Measurements from ENCODE around the gene MRPL11. TPM values are rescaled to one million over a fixed set of nuclear protein-coding genes. Genes with fewer than 3 reads are reported as not detected.

The MRPL11 gene
- 28.5 TPM for total RNA-seq

DNA sequence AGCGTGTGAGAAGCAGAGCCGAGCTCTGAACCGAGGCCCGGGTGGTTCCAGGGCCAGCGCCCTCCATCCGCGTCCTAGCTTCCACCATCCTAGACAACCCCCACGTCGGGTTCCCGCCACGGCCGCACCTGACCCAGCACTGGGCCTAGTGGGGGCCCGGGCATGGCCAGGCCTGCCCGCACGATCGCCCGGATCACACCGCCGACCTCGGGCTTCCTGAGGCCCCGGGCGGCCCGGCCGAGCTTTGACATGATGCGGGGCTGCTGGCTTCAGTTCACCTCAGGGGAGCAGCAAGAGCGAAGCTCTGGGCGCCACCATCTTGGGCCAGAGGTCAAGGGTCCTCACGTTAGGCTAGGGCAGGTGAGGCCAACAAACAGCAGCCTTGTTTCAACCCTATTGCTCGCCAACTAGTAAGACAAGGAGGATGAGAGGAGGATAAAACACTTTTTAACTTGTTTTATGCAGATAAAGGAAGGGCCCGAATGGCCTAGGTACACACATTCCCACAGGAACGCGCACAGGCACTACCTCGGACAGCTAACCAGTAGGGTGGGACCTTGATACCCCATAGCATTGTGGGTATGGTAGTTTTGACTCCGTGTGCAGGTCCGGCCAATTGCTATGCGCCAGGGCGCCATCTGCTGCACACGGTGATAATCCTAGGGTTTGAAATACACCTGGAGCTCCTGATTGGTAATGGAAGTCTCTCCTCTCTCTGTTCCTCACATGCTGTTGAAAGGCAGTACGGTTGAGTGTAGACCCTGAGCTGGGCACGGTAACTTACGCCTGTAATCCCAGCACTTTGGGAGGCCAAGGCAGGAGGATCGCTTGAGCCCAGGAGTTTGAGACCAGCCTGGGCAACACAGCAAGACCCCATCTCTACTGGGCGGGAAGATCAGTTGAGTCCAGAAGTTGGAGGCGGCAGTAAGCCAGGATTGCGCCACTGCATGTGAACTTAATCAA lies at the start of gene MRPL11:
Gene MRPL11, minus strand, starts transcription at position 345 of the 963 bp plus-strand sequence. Its CDS starts 94 bp downstream, at position 251.
- ATAC-seq (peak; percentile 100), DNase-seq (ENCODE audit: low spot score) (peak; percentile 92)

DNA sequence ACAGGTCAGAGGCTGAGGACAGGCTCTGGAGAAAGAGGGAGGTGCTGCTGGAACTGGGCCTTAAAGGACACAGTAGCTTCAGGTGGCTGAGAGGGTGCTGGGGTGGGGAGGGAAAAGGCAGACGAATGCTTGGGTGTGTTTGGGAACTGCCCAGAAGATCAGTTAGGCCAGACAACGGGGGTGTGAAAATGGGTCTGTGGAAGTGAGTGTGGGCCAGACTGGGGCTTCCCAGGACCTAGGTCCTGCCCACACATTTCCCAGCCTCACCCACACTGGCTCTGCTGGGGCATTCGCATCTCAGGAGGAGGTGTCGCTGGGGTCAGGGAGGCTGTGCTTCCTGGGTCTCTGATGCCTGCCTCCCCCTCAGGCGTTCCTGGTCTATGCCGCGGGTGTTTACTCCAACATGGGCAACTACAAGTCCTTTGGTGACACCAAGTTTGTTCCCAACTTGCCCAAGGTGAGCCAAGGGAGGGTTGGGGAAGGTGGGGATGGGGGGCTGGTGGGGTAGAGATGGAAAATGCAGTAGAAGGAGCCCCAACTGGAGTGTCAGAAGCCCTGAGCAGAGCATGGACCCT lies 46.2 kb upstream of the MRPL11 start:
- ATAC-seq: no peak
- no peak for DNase-seq (ENCODE audit: low spot score)

DNA sequence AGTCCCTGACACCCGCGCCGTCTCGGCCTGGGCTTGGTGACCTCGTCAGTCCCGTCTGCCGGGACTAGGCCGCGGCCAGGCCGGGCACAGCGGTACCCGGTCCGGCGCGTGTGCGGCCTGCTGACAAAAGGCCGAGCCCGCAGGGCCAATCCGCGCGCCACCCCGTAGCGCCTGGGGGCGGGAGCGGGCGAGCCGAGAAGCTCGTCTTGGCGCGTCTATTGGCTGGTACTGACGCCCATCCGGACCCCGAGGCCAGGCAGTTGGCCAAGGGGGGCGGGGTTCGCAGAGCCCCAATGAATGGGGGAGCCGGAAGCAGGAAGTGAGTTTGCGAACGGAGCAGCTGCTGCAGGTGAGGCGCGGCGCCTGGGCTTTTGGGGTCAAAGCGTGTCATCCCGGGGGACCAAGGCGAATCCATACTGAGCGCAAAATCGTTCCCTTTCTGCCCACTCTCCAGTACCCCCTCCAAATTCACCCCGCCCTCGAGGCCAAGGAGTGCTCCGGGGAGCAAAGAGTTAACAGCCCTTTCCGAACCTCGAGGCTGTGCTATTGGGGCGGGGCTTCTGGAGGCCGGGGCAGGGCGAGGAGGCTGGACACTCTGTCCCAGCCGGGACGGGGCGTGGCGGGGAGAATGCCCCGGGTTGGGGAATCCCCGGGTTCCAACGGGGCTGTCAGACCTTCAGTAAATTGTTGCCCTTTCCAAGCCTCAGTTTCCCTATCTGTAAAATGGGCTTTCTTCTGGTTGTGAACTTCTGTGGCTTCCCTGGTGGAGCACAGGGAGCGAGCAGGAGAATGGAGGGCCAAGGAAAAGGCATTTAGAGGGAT lies 41.7 kb upstream of the MRPL11 start, which contains the start of gene DPP3:
Gene DPP3, plus strand, starts transcription at position 318 of the 822 bp plus-strand sequence. CDS start 1,767 bp downstream, outside the sequence.
- DNase-seq (ENCODE audit: low spot score): peak; percentile 99
- peak; percentile 90 for ATAC-seq

DNA sequence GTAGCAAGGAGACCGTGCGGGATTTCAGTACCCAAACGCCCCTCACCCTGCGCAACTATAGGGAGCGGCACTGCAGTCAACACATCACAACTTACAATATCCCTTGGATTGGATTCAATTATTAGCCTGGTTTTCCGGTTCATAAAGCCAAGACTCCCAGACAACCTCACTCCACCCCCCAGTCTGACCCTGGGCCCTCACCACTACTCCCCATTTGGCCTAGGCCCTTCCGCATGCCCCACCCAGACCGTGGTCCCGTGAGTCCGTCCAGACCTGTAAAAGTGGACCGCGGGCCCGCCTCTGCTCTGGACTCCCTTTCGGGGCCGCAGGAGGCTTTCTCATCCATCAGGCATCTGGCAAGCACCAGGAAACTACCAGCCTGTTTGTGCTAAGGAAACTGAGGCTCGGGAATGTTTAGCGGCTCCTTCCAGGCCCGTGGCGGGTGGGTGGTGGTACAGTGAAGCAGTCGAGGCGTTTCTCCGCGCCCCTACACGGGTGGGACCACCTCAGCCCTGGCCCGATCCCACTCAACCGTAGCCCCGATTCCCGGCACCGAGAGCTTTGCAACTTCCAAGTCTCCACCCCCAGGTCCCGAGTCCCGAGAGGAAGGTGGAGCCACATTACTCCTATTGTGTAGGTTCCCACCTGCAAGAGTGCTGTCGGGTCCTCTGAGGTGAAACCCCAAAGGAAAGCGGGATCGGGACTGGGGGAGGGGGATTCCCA lies 40.9 kb upstream of the MRPL11 start:
- DNase-seq (ENCODE audit: low spot score): no peak
- peak; percentile 67 for ATAC-seq

DNA sequence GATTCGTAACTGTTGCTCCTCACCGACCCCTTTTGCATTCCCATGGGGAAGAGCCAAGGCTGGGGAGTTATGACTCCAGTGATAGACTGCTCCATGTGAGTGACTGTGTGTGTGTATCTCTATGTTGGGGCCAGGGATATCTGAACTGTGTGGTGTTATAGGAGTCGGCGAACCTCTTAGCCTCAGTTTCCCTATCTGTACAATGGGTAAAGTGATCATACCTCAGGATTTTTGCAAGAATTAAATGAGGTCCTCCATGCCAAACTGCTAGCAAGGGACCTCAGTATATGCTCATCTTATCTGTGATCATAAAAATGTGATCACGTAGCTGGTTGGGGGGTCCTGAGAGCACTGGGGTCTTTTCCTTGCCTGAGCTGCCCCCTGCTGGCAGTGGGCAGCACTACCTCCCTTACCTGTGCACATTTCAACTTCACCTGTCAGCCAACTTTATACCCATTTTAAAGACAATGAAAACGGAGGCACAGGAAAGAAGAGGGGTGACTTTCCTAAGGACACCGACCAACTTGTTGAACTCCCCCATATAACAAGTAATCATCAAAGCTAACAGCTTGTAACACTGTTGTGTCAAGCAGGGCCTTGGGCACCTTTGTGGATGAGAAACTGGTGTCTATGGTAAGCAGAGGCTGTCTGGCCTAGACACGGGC lies 40.2 kb upstream of the MRPL11 start:
- ATAC-seq (no peak), DNase-seq (ENCODE audit: low spot score) (no peak)

DNA sequence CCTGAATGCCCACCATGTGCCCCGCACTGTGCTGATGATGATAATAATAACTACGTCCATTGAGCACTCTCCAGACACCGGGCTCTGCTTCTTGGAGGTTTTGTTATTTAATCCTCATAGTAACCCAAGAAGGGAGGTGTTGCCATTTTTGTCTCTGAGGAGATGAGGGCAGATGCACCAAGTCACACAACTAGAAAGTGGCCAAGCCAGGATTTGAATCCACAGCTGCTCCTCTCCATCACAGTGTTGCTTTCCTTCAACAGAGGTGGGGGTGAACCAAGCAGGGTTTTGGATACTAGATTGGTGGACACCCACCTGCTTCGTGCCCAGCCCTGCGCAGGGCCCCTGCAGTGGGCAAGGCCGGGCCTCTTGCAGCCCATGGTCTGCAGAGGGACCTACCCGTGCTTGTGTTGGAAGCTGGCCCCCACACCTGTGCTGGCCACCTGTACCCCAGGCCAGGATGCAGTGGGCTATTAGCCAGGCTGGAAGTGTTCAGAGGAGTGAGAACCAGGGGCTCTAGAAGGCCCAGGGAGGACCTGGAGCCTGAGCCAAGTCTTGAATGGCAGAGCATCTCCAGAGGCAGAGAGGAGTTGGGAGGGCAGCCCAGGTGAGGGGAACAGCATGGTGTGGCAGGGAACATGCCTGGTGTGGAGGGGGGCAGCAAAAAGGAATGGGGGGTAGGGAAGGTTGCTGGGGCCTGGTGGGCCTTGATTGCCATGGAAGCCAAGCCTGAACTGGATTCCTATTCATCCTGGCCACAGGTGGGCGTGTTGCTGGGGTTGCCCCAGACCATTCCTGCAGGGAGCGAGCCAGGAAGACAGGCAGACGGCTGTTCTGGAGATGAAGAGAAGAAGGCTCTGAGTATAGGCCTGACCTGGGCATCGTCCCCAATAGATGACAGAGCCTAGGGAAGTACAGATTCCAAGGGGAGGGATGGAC lies 38.9 kb upstream of the MRPL11 start:
- no peak for ATAC-seq
- no peak for DNase-seq (ENCODE audit: low spot score)

DNA sequence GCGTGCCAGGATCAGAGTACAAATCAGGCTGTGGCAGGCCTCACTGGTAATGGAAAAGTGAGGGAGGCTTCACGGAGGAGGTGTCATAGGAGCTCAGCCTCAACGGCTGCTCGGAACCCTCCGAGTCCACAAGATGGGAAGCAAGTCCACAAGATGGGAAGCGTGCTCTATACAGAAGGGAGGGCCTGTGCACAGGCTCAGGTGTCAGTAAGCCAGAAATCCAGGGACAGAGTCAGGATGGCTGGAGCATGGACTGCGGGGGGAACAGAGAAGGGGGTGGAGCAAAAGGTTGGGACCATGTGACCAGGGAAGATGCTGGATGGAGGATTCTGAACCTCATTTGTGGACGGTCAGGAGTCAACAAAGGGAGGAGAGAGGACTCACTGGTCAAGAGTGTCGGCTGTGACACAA lies 38.2 kb upstream of the MRPL11 start:
- DNase-seq (ENCODE audit: low spot score) (no peak), ATAC-seq (no peak)

DNA sequence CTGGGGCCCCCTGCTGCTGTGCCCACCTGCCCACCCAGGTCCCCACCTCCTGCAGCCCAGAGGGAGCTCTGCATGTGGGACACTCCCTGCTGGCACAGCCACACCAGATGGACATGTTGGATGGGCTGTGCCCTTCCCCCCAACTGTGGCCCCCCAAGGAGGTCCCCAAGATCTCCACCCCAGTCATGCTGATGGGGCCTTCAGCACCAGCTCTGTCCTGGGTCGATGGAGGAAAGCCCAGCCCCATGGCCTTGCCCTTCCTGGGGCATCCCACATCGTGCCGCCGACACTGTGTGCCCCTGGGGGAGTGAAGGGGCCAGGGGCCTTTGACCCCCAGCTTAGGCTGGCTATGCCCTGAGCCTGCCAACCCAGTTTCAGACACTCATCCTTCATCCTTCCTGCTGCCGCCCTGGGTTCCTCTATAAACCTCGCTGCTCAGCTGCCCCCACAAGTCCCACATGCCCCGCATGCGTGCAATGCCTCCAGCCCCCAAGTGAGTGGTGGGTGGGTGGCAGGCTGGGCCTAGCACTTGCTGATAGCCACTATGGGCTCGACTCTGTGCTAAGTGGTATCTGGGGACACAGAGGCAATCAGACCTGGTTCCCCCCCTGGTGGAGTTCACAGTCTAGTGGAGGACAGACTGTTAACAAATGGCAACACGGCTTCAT lies 37.7 kb upstream of the MRPL11 start:
- no peak for DNase-seq (ENCODE audit: low spot score)
- ATAC-seq: no peak

DNA sequence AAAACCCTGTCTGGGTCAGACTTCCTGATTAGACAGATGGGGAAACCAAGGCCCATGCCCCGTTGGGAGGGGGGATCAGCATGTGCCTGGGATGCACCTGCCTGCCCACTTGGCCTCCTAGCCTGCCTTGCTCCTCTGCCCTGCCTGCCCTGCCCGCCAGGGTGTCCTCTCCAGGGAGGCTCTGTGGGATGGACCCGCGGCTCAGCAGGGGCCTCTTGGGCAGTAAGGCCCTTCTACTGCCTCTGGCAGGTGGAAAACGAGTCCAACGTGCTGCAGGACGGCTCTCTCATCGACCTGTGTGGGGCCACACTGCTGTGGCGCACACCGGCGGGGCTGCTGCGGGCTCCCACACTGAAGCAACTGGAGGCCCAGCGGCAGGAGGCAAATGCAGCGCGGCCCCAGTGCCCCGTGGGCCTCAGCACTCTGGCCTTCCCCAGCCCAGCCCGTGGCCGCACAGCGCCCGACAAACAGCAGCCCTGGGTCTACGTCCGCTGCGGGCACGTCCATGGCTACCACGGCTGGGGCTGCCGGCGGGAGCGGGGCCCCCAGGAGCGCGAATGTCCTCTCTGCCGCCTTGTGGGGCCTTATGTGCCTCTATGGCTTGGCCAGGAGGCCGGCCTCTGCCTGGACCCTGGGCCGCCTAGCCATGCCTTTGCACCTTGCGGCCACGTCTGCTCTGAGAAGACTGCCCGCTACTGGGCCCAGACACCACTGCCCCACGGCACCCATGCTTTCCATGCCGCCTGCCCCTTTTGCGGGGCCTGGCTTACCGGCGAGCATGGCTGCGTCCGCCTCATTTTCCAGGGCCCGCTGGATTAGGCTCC lies 36.9 kb upstream of the MRPL11 start:
- ATAC-seq: no peak
- DNase-seq (ENCODE audit: low spot score): no peak

DNA sequence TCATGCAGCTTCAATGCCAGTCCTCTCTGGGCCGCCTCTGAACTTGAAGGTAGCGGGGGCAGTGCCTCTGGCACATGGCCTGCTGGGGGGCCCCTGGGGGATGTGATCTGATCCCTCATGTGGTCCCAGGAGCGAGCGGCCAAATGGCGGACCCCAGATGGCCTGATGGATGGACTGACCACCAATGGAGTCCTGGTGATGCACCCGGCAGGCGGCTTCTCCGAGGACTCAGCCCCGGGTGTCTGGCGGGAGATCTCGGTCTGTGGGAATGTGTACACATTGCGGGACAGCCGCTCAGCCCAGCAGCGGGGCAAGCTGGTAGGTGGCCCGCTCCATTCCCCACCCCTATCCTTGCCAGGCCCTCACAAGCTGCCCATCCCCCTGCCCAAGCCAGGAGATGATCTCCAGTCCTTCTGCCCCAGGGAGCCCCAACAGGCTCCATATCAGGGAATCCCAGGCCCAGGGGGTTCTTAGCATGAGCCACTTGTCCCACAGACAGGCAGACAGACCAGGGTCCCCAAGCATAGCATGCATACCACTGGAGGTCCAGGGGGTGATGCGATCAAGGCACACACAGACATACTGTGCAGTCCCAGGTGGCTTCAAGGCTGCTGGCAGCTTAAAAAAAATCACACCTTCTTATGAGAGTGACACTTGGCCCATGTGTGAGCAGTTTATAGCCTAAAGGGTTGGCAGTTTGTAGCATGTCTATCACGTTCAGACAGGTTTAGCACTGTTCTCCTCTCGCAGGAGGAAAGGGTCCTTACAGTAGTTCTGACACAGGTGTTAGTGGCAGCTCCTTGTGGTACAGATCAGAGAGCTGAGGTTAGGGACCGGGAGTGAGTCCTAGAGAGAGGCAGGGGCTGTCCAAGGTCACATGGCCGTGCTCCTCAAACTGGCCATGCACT lies 35.2 kb upstream of the MRPL11 start:
- DNase-seq (ENCODE audit: low spot score): no peak
- no peak for ATAC-seq

DNA sequence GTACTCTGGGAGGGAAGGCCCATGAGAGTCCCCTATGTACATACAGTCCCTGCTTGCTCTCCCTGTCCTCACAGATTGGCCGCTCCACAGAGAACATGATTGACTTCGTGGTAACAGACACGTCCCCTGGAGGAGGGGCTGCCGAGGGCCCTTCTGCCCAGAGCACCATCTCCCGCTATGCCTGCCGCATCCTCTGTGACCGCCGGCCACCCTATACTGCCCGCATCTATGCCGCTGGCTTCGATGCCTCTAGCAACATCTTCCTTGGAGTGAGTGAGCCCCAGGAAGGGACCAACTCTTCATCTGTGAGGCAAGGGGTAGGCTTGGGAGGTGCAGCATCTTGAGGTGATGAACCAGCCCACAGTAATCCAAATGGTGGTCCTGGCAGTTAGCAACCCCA lies 34.5 kb upstream of the MRPL11 start:
- DNase-seq (ENCODE audit: low spot score) (no peak), ATAC-seq (no peak)

DNA sequence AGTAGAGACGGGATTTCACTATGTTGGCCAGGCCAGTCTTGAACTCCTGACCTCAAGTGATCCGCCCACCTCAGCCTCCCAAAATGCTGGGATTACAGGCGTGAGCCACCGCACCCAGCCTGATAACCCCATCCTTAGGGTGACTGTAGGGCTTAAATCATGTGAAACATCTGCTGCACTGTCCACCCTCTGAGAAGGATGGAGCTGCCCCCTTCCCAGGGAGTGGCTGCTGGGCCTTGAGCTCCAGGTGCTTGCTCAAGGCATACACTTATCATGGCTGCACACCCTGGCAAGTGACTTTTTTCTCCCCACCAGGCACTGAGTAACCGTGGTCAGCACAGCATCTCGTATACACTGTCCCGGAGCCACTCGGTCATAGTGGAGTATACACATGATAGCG lies 33.4 kb upstream of the MRPL11 start:
- DNase-seq (ENCODE audit: low spot score): no peak
- no peak for ATAC-seq

DNA sequence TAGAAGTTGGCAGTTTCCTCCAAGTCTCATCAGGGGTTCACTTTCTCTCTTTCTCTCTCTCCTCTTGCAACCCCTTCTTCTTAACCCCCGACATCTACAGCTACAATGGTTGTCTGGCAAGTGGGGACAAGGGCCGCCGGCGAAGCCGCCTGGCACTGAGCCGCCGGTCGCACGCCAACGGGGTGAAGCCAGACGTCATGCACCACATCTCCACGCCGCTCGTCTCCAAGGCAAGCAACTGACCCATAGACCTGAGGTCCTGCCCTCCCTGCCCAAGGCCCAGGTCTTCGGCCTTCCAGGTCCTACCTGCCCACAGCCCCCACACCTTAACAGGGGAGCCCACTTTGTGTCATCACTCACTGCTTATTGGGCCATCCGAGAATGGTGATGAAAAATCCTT lies 32.5 kb upstream of the MRPL11 start:
- DNase-seq (ENCODE audit: low spot score) (no peak), ATAC-seq (no peak)

DNA sequence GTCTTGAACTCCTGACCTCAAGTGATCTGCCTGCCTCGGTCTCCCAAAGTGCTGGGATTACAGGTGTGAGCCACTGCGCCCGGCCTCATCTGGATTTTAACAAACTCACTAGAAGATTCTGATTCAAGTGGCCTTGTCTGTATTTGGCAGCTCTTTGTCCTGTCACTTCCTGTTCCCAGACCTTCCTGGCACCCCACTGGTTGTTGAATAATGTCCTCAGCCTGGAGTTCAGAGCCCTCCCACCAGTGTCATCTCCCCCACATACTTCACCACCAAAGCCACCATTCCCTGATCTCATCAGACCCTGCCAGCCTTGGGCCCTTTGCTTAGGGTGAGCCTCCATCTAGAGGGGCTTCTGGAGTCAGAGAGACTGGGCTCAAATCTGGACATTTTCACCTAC lies 31.4 kb upstream of the MRPL11 start:
- DNase-seq (ENCODE audit: low spot score) (no peak), ATAC-seq (no peak)

DNA sequence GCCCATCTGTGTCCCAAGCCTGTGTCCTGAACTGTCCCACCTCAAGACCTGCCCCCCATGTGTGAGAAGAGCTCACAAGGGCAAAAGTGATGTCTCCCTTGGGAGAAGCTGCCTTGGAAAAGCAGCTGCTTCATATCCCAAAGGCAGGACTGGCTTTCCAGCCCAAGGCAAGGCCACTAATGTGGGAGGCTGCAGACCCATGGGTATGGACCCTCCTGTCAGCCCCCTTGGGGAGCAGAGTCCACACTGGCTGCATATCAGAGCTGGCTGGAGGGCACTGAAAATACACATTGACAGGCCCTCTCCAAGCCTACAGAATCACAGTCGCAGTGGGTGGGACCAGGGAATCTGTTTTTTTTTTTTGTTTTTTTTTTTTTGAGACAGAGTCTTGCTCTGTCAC lies 30.8 kb upstream of the MRPL11 start:
- ATAC-seq (no peak), DNase-seq (ENCODE audit: low spot score) (no peak)

DNA sequence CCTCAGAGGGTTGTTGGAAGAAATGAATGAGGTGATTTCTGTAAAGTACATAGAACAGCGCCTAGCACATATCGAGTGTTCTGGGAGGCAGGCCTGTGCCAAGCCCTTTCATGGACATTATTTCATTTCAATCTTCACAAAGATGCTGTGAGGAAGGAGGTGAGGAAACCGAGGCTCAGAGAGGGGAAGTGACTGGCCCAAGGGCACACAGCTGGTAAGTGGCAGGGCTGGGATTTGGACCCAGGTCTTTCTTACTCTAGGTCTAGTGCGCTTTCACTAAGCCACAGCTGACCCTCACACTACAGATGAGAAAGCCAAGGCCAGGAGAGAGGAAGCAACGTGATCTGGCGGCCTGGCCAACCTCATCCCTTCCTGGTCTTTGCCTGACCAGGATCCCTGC lies 30.0 kb upstream of the MRPL11 start:
- ATAC-seq (no peak), DNase-seq (ENCODE audit: low spot score) (no peak)

DNA sequence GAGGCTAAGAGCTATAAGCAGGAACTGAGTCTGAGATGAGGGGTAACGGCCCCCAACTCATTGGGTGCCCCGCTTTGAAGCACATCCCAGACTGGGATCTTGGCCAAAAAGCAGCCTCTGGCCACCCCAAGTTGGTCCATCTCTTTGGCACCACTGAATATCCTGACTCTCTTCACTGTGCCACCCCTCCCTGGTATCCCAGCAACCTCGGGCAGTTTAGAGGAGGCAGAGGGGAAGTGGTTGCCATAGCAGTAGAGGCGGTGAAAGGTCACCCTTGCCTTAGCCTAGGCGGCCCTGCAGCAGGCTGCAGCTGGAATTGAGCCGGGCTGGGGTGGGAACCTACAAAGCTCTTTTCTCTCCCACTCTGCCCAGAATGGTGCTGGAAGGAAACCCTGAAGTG lies 29.1 kb upstream of the MRPL11 start:
- peak; percentile 50 for ATAC-seq
- DNase-seq (ENCODE audit: low spot score): no peak
